D721Med (cell line): Measurements from ENCODE around the gene GAL3ST3.

ENCODE experiments used
- DNase-seq: peaks from one replicate; pipeline ENCODE4 v3.0.0; 2011; ENCODE audit warnings: low spot score; ENCODE audit not compliant: insufficient read length
- FAIRE-seq: peaks from 2 replicates; lab custom pipeline; 2011; peaks lifted over from hg19 to GRCh38; lab: Jason Lieb, UNC
- CTCF ChIP-seq: IDR thresholded peaks from 2 replicates; pipeline ENCODE4 v1.5.1; 2012; ENCODE audit warnings: mild to moderate bottlenecking, control low read depth; ENCODE audit not compliant: insufficient read depth; ENCODE audit errors: missing control alignments

GAL3ST3 gene

GRCh38 chr11:66042996-66043906 is 5.7 kb downstream of the GAL3ST3 start:
- FAIRE-seq (no peak), DNase-seq (no peak)

GRCh38 chr11:66042227-66042995 is 6.5 kb downstream of the GAL3ST3 start:
- no peak for TF ChIP-seq CTCF
- DNase-seq (no peak), FAIRE-seq (no peak)

More at GRCh38 chr11:66042996-66043906, 5.7 kb downstream of the GAL3ST3 start:
- TF ChIP-seq CTCF = no peak

GRCh38 chr11:66039765-66040164 is 9.2 kb downstream of the GAL3ST3 start:
- DNase-seq = no peak
- no peak for FAIRE-seq
- no peak for TF ChIP-seq CTCF

GRCh38 chr11:66037327-66037726 is 11.6 kb downstream of the GAL3ST3 start:
- no peak for TF ChIP-seq CTCF
- FAIRE-seq (no peak), DNase-seq (no peak)

GRCh38 chr11:66036334-66036710 is 12.6 kb downstream of the GAL3ST3 start:
- FAIRE-seq (no peak), DNase-seq (peak; percentile 10)
- TF ChIP-seq CTCF = no peak

- no peak for DNase-seq
- no peak for TF ChIP-seq CTCF
- no peak for FAIRE-seq
Observed at GRCh38 chr11:66035653-66036333, 13.2 kb downstream of the GAL3ST3 start.
